Stimulated activated CD8-positive, alpha-beta memory T cell treated with anti-CD3 and anti-CD28 coated beads, Interleukin-2, amount 100 ng/mL, for 1 hour (primary cell): ENCODE measurements around the gene PIGL.
A peak's percentile ranks its signal among the peaks of the same experiment; 100 is the strongest.
"Not testable (repeated sequence)": the region's sequence is repeated elsewhere in the genome, so short reads cannot be mapped to it uniquely, and the experiment has no call there.

ENCODE experiments used
- DNase-seq, 2 donors: peaks; one replicate each; pipeline ENCODE4 v3.0.0-alpha.2; 2020; ENCODE audit warnings: low read depth in 2 of 2

PIGL gene

DNA sequence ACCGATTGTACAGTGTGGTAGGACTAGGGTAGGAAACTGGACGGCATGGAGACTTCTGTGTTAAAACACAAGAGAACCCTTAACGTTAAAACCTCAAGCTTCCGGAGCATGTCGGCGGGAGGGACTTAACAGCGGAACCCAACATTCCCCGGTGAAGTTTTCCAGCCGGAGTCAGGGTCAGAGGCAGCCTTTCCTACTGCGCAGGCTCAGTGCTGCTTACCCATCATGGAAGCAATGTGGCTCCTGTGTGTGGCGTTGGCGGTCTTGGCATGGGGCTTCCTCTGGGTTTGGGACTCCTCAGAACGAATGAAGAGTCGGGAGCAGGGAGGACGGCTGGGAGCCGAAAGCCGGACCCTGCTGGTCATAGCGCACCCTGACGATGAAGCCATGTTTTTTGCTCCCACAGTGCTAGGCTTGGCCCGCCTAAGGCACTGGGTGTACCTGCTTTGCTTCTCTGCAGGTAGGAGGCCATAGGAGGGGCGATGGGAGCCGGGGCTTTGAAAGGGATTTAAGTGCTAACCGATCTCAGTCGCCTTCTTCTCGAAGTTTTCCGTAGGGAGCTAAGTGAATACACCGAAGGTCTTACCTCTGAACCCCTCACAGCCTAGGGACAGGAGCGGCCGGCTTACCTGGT lies at the start of gene PIGL:
Gene PIGL, plus strand, starts transcription at position 209 of the 634 bp plus-strand sequence. Its CDS starts 17 bp downstream, at position 226.
- DNase-seq: peak; percentile 74 to 76

DNA sequence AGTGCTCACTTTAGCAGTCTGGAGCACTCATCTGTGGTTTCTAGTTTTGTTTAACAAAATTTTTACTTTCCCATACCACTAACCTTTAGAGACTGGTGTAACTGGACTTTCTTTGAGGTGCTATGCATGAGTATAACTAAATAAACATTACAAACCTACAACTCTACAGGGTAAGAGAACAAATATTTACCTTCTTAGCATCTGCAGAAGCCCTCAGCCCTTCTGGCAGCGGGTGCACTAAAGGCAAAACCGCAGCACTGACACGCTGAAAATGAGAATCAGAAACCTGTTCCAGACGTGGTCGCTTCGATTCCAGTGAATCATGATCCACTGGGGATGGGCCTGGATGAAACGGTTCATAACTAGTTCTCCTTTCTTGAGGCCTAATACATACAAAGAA lies 45.4 kb upstream of the PIGL start:
- no peak for DNase-seq

DNA sequence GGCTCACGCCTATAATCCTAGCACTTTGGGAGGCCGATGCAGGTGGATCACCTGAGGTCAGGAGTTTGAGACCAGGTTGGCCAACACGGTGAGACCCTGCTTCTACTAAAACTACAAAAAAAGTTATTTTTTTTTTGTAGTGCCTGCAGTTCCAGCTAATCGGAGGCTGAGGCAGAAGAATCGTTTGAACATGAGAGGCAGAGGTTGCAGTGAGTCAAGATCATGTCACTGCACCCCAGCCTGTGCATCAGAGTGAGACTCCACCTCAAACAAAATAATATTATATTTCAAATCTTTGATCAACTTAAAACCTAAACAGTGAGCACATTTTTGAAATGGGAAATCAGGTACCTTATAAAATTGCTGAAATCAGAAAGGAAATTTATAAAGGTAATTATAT lies 38.2 kb upstream of the PIGL start:
- DNase-seq: no peak

DNA sequence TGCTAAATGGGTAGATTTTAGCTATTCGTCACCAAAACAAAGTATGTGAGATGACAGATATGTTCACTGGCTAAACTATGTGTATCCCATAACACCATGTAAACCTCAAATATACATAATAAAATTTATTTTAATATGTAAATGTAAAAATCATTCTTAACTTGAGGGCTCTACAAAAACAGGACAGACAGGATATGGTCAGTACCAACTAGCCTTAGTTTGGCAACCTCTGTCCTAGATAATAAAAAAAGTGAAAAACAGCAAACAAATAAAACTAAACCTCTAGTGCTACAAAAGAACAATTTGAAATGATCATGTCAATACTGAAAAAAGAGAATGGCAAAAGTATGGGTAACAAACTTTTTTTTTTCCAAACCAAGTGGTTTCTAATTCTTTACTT lies 35.4 kb upstream of the PIGL start:
- no peak for DNase-seq

DNA sequence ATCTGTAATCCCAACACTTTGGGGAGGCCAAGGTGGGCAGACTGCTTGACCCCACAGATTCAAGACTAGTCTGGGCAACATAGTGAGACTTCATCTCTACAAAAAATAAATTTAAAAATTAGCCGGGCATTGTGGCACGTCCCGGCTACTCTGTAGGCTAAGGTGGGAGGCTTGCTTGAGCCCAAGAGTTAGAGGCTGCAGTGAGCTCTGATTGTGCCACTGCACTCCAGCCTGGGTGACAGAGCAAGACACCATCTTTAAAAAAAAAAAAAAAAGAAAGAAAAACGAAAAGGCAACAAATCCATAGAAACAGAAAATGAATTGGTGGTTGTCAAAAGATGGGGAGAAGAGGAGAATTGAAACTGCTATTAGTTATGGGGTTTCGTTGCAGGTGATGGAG lies 29.4 kb upstream of the PIGL start:
- DNase-seq: no peak

DNA sequence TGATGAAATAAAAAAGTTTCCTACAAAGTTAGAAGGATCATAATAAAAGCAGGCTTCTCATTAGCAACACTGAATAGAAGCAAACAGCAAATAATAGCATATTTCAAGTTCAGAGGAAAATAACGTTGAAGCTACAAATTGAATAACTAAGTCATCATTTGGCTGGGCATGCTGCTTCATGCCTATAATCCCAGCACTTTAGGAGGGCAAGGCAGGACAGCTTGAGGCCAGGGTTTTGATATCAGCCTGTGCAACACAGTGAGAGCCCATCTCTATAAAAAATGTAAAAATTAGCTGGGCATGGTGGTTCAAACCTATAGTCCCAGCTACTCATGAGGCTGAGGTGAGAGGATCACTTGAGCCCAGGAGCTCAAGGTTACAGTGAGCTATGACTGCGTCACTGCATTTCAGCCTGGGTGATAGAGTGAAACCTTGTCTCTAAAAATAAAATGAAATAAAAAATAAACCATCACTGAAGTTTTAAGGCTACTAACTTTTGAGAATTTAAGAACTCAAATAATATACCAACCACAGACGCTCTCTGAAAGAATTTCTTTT lies 27.1 kb upstream of the PIGL start:
- no peak for DNase-seq

DNA sequence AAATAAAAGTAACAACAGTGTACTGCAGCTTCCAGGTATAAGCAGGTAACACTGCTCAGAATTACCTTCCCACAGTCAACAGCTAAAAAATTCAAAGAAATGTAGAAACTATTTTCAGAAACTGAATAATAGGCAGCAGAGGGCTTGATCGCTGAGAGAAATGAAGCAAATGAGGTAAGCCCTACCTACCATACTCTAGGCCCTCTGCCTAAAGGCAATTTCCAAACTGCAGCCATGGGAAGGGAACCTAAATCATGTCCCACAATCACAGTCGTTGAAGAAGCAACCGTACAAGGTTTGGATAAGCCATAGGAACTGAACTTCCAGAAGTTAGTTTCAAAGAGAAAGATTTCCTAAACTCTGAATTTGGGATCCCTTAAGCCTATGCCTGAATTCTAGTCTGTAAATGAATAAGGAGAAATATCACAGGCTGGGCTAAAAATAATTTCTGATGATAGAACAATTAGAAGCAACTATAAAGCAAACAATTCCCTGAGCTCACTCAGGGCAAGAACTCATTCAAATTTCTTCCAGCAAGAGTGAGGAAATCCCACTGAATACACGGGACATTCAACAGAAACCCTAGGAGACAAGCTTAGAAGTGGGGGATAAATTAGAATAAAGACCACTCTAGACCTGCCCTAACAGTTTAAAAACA lies 26.2 kb upstream of the PIGL start:
- no peak for DNase-seq

DNA sequence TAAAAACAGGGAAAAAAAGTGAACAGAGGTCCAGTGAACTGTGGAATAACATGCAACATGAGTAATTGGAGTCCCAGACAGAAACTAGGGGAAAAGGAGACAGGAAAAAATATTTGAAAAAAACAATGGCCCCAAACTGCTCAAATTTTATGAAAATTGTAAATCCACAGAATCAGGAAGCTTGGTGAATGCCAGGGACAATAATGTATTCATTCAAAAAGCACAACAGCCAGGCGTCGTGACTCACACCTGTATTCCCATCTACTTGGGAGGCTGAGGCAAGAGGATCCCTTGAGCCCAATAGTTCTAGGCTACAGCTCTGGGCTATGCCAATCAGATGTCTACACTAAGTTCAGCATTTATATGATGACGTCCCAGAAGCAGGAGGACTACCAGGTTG lies 25.4 kb upstream of the PIGL start:
- DNase-seq: no peak

DNA sequence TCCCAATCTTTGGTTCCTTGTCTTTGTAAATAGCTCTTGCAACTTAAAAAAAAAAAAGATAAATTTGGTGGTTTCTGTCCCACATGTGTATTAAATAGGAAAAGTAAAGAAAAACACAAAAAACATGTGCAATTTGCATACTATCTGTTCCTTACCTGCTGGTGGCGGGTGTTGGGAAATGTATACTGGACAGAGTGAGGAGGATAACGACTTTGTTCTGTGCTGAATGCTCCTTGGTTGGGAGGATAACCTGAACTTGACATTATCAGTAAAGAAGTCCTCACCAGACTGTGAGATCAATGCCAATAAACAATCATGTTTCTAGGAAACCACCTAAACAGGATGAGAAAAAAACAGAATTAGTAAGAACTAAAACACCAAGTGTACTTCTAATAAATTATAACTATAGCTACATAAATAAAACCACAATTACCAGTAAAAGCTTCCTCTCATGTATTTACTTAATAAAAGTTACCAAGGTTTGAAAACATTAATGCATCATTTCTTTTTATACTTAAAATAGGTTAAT lies 22.6 kb upstream of the PIGL start:
- DNase-seq: not testable (repeated sequence)

DNA sequence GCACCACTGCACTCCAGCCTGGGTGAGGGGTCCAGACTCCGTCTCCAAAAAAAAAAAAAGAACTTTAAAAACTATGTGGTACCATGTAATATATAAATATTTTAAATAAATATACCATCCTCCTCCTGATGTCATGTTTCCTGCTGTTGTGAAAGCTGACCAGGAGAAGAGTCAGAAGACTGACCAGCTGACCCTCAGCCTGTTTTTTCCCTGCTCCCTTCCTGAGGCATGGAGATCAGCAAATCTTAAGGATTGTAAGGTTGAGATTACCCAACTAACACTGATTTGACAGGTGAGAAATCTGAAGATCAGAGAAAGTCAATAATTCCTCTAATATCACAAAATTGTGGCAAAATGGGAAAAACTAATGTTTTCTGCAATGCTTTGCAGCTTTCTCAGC lies 19.7 kb upstream of the PIGL start:
- no peak for DNase-seq

DNA sequence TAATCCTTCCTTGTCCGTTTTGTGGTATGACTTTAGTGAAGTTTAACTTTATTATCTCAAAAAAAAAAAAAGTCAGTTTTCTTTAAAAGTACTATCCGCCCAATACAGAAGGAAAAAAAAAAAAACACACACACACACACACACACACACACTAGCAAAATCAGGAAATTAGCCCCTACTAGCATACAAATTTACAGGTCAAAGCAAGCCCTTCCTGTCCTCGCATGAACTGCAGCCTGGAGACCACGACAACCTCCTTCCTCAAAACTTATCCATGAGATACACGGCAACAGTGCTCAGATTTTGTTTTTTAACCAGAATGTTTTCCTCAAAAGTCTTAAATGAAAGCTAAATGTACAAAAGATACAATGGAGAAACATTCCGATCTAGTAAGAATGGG lies 17.9 kb upstream of the PIGL start:
- no peak for DNase-seq

DNA sequence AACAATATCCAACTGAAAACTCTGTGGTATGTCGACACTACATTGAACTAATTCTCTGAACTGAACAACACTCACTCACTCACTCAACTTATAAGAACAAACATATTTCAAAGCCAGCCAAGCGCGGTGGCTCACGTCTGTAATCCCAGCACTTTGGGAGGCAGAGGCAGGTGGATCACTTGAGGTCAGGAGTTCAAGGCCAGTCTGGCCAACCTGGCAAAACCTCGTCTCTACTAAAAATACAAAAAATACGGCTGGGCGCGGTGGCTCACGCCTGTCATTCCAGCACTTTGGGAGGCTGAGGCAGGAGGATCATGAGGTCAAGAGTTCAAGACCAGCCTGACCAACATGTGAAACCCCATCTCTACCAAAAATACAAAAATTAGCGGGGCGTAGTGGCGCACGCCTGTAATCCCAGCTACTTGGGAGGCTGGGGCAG lies 15.3 kb upstream of the PIGL start:
- not testable (repeated sequence) for DNase-seq

DNA sequence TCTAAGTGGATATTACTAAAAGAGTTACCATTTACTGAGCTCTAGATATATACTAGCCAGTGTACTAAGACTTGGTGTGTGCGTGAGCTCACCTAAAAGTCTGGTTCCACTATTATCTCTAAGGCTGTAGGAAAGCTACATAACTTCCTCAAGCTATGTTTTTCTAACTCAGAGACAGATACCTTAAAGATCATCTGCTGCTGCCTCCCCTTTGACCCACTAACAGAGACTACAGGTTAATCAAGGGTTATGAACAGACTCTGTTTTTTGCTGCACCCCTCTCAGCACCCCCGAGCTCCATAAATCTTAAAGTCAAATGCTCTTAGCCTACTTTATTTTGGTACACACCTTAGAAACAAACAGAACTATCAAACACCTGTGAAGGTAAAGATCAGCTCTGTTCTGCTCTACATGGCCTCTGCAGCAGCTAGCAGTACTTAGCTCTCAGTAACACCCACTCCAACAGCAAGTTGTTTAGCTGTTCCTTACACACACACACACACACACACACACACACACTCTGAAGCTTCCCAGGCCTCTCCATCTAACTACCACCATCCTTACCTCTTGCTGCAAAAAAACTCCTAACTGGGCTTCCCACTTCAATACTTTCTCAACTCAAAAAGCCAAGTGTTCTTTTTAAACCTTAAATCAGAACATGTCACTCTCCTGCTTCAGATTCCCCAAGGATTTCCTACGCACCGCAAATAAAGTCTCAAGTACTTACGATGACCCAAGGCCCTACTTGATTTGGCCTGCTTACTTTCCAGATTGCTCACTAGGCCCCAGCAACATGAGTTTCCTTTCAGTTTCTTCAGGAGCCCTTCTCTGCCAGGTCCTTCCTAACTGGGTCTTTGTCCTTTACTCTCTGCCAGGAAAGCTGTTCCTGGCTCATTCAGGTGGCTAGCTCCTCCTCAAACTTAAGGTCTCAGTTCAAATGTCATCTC lies 14.2 kb upstream of the PIGL start:
- not testable (repeated sequence) for DNase-seq

DNA sequence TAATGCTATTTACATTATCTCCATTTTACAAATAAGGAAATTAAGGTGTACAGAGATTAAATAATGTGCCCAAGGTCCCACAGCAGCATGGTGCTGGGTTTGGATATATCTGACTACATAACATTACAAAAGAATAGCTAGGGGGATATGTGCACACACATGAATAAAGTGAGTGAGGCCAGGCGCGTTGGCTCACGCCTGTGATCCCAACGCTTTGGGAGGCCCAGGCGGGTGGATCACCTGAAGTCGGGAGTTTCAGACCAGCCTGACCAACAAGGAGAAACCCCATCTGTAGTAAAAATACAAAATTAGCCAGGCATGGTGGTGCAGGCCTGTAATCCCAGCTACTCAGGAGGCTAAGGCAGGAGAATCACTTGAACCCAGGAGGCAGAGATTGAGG lies 12.2 kb upstream of the PIGL start:
- not testable (repeated sequence) for DNase-seq

DNA sequence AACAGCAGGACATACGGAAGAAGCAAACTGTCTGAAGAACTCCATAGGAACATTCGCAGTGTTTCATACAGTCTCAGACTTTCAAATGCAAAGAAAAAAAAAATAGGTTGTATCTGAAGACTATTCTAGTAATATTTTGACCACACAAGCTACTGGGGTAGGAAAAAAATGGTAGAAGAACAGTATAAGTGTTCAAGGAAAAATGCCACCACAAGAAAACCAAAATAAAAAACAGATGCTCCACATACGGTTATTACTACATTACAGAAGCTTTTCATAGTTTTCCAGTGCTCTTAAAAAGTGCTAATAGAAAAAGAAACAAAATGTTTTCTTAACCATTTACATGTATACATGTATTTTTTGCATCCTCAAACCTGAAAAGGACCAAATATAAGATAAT lies 5.4 kb upstream of the PIGL start:
- DNase-seq: no peak

DNA sequence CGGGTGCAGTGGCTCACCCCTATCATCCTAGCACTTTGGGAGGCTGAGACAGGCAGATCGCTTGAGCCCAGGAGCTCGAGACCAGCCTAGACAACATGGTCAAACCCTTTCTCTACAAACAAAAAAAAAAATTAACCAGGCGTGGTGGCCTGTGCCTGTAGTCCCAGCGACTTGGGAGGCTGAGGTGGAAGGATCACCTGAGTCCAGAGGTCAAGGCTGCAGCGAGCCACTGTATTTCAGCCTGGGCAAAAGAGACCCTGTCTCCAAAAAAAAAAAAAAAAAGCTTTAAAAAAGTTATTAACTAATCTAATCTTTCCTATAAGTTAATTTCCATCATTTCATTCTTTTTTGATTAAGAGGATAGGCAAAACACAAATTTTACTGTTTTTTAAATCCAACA lies 4.2 kb upstream of the PIGL start:
- no peak for DNase-seq

DNA sequence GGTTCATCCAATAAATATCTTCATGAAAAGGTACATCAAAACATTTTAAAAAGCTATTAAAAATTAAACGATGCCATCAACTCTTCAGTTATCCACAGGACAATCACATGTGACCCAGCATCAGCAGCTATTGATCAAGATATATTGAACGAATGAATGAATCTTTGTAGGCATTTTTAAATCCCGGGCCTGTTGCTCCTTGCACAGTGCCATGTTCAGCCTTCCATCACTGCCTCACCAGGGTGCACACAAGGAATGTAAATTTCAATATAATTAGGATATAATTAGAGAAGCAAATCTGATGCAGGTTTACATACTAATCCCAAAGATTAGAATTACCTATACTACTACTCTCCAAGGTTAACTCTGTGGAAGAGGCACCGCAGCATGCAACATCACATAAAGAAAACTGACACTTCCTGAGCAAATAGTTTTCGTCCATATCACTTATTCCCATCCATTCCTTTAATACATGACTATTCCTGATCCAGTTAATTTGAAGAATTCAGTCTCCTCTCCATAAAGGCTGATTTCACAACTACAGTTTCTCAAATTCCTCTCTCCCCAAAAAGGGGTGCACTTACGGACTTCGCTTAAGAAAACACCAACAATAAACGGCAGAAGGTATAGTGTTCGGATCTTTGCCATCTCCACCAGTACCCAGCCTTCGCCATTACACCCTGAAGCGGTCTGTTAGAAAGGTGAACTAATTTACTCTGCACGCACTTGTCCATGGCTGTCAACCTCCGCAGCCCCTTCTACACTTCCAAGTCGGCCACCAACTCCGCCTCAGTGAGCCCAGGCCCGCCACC lies 2.6 kb upstream of the PIGL start:
- no peak for DNase-seq

DNA sequence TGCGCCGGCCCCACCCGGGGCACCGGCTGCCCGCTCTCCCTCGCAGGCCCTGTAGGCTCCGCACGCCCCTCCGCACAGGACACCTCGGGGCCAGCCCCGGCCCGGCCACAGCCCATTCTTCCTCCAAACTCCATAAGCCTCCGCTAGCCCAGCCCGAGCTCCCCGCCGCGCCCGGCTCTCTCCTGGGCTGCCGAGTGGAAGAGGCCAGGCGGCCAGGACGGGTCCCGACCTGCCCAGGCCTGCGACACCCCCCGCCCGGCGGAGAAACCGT lies 2.1 kb upstream of the PIGL start:
- DNase-seq: no peak

DNA sequence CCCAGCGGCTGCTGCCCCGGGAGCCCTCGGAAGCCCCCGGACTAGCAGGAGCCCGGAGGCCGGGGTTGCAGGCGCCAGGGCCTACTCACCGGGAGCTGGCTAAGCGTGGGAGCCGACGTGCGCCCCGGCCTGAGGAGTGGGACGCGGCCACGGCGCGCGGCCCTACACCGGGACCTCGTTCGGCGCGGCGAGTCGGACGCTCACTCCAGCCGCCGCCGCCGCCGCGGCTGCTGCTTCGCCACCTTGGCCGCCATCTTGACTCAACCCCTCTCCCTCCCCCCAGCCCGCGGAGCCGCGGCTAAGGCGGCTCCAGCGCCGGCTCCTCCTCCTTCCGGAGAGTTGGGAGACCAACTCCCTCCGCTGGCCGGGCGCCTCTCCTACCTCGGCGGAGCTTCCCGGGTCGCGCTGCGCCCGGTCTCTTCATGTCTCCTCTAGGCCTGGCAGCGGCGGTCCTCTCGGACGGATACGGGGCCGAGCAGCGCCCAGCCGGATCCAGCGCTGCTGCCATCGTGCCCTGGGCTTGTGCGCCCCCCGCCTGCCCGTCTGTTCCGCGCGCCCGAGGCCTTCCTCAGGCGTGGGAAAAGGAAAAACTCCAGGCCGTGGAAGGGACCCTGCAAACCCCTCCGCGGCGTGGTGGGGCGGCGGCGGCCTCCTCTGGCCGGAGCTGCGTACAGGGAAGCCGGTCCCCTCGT lies 1.6 kb upstream of the PIGL start, which contains the start of gene NCOR1:
Gene NCOR1, minus strand, starts transcription at position 262 of the 692 bp plus-strand sequence. CDS start 20,965 bp downstream, outside the sequence.
- DNase-seq: peak; percentile 63 to 81

DNA sequence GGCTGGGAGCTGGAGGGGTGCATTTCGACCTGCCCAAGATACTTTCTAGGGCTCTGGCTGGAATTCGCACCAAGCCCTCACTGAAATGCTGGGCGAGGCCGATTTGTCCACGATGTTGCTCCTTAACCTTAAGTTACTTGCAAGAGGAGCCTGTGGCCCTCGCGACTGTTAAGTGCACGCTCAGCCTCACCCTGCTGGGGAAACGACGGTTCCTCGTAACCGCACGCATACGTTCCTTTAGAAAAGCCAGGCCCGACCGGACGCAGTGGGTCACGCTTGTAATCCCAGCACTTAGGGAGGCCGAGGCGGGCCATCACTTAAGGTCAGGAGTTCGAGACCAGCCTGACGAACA lies 1.1 kb upstream of the PIGL start:
- no peak for DNase-seq
